Activated B cell treated with CpG ODN at 0.5 μM for 24 hours (primary cell): ENCODE results near the gene PLA2G2F. TPM values are rescaled to one million over a fixed set of nuclear protein-coding genes. Genes with fewer than 3 reads are reported as not detected.

Experiments used
- ATAC-seq: fragments of 200-7000 bp; cut with Tn5 transposase; one replicate; pipeline ENCODE4 v1.10.0; 2021; ENCODE audit warnings: low read depth, mild to moderate bottlenecking, moderate library complexity
- CTCF ChIA-PET: fragments of 350-600 bp; sonication (Branson Sonifier 250); formaldehyde crosslinking; loops from one replicate; lab custom pipeline; 2021; ENCODE audit warnings: antibody characterized with exemption; lab: Charles Lee
- POLR2A ChIA-PET: fragments of 350-600 bp; sonication (Branson Sonifier 250); formaldehyde crosslinking; loops from one replicate; lab custom pipeline; 2021; ENCODE audit warnings: antibody characterized with exemption; lab: Charles Lee
- DNase-seq: peaks from one replicate; pipeline ENCODE4 v3.0.0; 2022
- H3K27ac Mint-ChIP-seq: one replicate; pipeline ENCODE4 v1.8.0; 2020; ENCODE audit warnings: mixed read lengths
- H3K27me3 Mint-ChIP-seq: one replicate; pipeline ENCODE4 v1.8.0; 2021; ENCODE audit warnings: mixed read lengths
- H3K36me3 Mint-ChIP-seq: one replicate; pipeline ENCODE4 v1.8.0; 2021; ENCODE audit warnings: low read depth, mixed read lengths
- H3K4me1 Mint-ChIP-seq: one replicate; pipeline ENCODE4 v1.8.0; 2021; ENCODE audit warnings: mixed read lengths
- H3K4me3 Mint-ChIP-seq: one replicate; pipeline ENCODE4 v1.8.0; 2020; ENCODE audit warnings: mild to moderate bottlenecking, mixed read lengths
- H3K9me3 Mint-ChIP-seq: one replicate; pipeline ENCODE4 v1.8.0; 2020; ENCODE audit warnings: mixed read lengths
- intact Hi-C: fragments of 100-400 bp; cut with micrococcal nuclease; formaldehyde crosslinking; loops from one replicate; pipeline ENCODE4 v1.15.1; 2024
- total RNA-seq: library from RNA; stranded (reverse); gene quantifications from 2 replicates; pipeline ENCODE4 v1.2.3, GENCODE V29; 2022
- TF ChIP-seq, protein P1 (sequence below): fragments of 200-600 bp; IDR thresholded peaks from one replicate; pipeline ENCODE4 v1.8.0; 2022; ENCODE audit warnings: antibody characterized with exemption, mild to moderate bottlenecking

The PLA2G2F gene
- total RNA-seq, 1 donor from 2014 or later = not detected

DNA sequence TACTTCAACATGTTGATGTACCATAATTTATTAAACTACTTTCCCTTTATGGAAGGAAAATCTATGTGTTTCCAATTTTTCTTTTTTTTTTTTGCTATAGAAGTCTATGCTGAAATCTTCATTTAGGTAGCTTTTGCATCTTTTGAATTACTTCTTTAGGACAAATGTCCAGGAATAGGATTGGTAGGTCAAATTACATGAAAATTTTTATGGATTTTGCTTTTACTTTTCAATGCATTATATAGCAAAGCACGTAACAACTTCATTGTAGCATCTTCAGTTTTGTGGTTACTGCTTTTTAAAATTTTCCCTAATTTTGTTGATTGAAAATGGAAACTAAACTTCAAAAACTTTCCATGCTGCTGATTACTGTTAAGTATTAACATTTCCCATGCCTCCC is 59.2 kb downstream of the PLA2G2F start:
- intact Hi-C loops = no loop called here
- Mint-ChIP-seq H3K9me3 (no peaks in the 10 kb centered on the region), H3K27ac (no peak overlapping the region), H3K4me3 (no peak overlapping the region), H3K36me3 (no peaks in the 10 kb centered on the region), H3K4me1 (peaks cover 7% of the 10 kb centered on the region), H3K27me3 (peaks cover 33% of the 10 kb centered on the region)
- POLR2A ChIA-PET = no interaction called here
- no peak for DNase-seq
- CTCF ChIA-PET = no interaction called here
- no peak for ATAC-seq
- TF ChIP-seq, protein P1, sequence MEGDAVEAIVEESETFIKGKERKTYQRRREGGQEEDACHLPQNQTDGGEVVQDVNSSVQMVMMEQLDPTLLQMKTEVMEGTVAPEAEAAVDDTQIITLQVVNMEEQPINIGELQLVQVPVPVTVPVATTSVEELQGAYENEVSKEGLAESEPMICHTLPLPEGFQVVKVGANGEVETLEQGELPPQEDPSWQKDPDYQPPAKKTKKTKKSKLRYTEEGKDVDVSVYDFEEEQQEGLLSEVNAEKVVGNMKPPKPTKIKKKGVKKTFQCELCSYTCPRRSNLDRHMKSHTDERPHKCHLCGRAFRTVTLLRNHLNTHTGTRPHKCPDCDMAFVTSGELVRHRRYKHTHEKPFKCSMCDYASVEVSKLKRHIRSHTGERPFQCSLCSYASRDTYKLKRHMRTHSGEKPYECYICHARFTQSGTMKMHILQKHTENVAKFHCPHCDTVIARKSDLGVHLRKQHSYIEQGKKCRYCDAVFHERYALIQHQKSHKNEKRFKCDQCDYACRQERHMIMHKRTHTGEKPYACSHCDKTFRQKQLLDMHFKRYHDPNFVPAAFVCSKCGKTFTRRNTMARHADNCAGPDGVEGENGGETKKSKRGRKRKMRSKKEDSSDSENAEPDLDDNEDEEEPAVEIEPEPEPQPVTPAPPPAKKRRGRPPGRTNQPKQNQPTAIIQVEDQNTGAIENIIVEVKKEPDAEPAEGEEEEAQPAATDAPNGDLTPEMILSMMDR = no peak

DNA sequence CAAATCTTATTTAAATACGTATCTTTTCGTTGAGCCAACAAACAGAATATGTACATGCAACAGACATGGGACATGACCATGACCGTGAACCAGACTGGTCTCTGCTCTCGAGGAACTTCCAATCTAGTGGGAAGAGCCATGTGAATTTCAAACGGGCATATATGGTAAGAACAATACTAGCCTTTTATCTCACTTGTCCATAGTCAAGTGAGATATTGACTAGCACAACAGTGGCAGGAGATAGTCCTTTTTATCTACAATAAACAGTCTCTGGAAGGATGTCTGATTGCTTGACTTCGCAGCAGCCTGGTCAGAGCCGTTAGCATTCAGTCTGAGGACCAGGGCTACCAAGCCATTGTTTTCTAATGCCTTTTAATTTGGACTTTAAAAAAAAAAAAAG is 59.8 kb downstream of the PLA2G2F start:
- no peak overlapping the region for H3K4me3 Mint-ChIP-seq
- ChIA-PET POLR2A (no interaction called here), CTCF (no interaction called here)
- TF ChIP-seq, protein P1 = no peak
- H3K9me3 Mint-ChIP-seq = no peaks in the 10 kb centered on the region
- DNase-seq (no peak), ATAC-seq (no peak)
- intact Hi-C loops = no loop called here
- H3K4me1 Mint-ChIP-seq = peaks cover 7% of the 10 kb centered on the region
- no peaks in the 10 kb centered on the region for H3K36me3 Mint-ChIP-seq
- peaks cover 39% of the 10 kb centered on the region for H3K27me3 Mint-ChIP-seq
- H3K27ac Mint-ChIP-seq = no peak overlapping the region

DNA sequence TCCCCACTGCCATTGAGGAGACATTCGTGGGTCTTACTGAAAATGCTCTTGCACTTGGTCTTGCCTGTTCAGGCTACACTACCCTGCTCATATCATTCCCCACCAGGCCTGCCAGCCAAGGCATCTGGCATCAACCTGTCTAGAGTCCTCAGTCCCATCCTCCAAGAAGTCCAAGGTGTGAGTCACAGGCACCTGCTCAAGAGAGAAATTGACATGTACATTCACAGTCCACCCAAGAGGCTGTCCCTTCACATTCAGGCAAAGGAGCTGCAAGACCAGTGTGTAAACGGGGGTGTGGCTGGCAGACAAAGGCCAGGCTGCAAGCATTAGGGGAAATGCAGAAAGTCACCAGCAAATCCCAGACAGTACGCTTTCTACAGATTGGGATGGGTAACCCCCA is 60.3 kb downstream of the PLA2G2F start:
- intact Hi-C loops = no loop called here
- no peak for ATAC-seq
- peaks cover 39% of the 10 kb centered on the region for H3K27me3 Mint-ChIP-seq
- POLR2A ChIA-PET = no interaction called here
- H3K4me1 Mint-ChIP-seq = peaks cover 7% of the 10 kb centered on the region
- DNase-seq = no peak
- CTCF ChIA-PET = interaction anchor here (0.6 kb wide), 1 partner anchor 282 kb away, joined by 3 read pairs; no protein-coding TSS in a partner anchor
- no peaks in the 10 kb centered on the region for H3K36me3 Mint-ChIP-seq
- H3K9me3 Mint-ChIP-seq = no peaks in the 10 kb centered on the region
- TF ChIP-seq, protein P1 = no peak
- H3K4me3 Mint-ChIP-seq = no peak overlapping the region
- no peak overlapping the region for H3K27ac Mint-ChIP-seq

GRCh38 chr1:20199840-20200239 is 60.7 kb downstream of the PLA2G2F start:
- no peak for DNase-seq
- CTCF ChIA-PET = interaction anchor here (0.6 kb wide), 1 partner anchor 282 kb away, joined by 3 read pairs; no protein-coding TSS in a partner anchor
- no peak for ATAC-seq
- peaks cover 39% of the 10 kb centered on the region for H3K27me3 Mint-ChIP-seq
- intact Hi-C loops = no loop called here
- TF ChIP-seq, protein P1 = no peak
- no peak overlapping the region for H3K27ac Mint-ChIP-seq
- no peak overlapping the region for H3K4me3 Mint-ChIP-seq
- POLR2A ChIA-PET = no interaction called here
- H3K36me3 Mint-ChIP-seq = no peaks in the 10 kb centered on the region
- peaks cover 5% of the 10 kb centered on the region for H3K4me1 Mint-ChIP-seq
- H3K9me3 Mint-ChIP-seq = no peaks in the 10 kb centered on the region

Other genes starting within 250 kb of the PLA2G2F start
- gene PLA2G2E, start 215.7 kb upstream of the PLA2G2F start, total RNA-seq = not detected in 2 replicates
- gene PLA2G2A, start 159.7 kb upstream of the PLA2G2F start, total RNA-seq = not detected in 2 replicates
- not detected in 2 replicates for gene PLA2G5, start 69.1 kb upstream of the PLA2G2F start, total RNA-seq
- gene PLA2G2D, start 19.8 kb upstream of the PLA2G2F start, total RNA-seq = 0.16 and 0.29 TPM in 2 replicates
- 0.04 and 0.05 TPM in 2 replicates for gene UBXN10, start 46.8 kb downstream of the PLA2G2F start, total RNA-seq
- not detected in 2 replicates for gene PLA2G2C, start 47.2 kb downstream of the PLA2G2F start, total RNA-seq
- gene VWA5B1, start 151.6 kb downstream of the PLA2G2F start, total RNA-seq = not detected in 2 replicates